GM18867 (cell line): Measurements from ENCODE around the gene MAP1LC3A.
"Not testable (repeated sequence)": the region's sequence is repeated elsewhere in the genome, so short reads cannot be mapped to it uniquely, and the experiment has no call there.

Experiments
- ATAC-seq: cut with Tn5 transposase; IDR thresholded peaks from one replicate; pipeline ENCODE4 v1.9.1; 2021; ENCODE audit warnings: mild to moderate bottlenecking, moderate library complexity; ENCODE audit not compliant: unreplicated experiment

The MAP1LC3A gene

DNA sequence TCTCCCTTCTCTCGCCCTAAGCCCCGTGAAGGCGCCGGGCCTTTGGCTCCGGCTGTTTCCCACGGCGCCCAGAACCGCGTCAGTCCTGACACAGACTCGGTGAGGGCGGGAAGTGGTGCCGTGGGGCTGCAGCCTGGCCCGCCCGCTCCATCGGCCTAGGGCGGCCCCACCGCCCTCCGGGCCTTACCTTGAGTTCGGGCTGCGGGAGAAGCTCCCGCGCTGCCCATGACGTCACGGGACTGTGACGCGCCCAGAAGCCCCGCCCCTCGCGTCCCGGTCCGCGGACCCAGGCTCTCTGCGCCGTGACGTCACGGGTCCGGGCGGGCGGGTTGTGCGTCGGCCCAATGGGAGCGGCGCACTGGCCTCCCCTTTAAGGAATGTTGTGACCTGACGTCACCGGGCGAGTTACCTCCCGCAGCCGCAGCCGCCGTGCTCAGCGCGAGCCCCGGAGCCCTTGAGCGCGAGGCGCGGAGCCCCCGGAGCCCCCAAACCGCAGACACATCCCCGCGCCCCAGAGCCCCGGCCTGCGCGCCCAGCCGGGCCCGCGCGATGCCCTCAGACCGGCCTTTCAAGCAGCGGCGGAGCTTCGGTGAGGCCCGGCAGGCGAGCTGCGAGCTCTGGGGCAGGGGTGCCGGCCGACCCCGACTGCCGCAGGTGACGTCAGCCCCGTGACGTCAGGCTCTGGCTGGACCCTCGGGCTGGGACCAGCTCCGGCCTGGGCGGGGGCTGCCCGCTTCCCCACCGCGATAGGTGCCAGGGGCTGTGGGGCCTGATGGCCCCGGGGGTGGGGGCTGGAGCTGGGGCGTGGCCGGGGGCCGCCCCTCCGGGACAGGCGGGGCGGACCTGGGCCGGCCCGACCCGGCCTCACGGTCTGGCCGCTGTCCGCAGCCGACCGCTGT lies at the start of gene MAP1LC3A:
MAP1LC3A (plus strand) TSS at position 399 of the 899 bp plus-strand sequence; CDS start at position 550, 151 bp downstream.
- ATAC-seq, result peak; percentile 68

- no peak for ATAC-seq
Observed at GRCh38 chr20:34510575-34510974, 47.9 kb upstream of the MAP1LC3A start.

- ATAC-seq, result no peak
Observed at GRCh38 chr20:34511891-34512265, 46.6 kb upstream of the MAP1LC3A start.

DNA sequence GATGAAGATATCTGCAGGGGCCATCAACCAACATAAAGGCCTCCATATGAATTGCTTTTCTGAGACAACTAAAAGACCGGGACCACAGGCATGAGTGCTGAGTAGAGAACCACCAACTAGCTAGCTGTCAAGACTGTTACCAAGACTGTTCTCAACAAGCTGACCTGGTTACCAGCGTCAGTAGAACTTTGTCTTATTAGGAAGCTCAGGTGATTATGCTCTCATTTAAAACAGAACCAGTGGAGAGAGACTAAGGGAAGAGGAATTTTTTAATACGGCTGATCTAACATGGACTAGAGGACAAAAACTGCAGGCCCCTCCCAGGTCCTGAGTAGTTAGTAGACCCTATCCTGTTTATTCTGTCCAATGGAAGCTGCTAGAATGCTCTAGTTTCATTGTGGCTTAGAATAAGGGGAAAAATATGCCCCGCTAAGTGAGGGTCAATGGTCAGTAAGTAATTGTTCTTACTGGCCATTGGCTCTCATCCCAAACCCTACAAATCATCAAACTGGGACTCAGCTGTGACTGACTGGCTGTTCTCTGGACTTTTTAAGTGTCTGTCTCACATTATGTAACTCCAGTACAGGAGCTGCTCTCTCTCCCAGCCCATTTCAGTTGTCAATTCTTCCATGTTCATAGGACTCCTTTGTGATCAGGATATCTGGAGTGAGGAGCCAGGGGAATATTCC lies 46.1 kb upstream of the MAP1LC3A start:
- ATAC-seq, result no peak

- ATAC-seq, result no peak
Observed at GRCh38 chr20:34512955-34513419, 45.5 kb upstream of the MAP1LC3A start.

DNA sequence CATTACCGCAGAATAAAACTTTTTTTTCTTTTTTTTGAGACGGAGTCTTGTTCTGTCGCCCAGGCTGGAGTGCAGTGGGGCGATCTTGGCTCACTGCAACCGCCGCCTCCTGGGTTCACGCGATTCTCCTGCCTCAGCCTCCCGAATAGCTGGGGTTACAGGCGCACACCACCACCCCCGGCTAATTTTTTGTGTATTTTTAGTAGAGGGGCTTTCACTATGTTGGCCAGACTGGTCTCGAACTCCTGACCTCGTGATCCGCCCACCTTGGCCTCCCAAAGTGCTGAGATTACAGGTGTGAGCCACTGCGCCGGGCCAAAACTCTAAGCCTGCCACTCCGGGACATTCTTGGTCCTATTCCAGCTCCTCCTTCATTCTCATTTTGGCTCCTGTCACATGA lies 44.5 kb upstream of the MAP1LC3A start:
- not testable (repeated sequence) for ATAC-seq

DNA sequence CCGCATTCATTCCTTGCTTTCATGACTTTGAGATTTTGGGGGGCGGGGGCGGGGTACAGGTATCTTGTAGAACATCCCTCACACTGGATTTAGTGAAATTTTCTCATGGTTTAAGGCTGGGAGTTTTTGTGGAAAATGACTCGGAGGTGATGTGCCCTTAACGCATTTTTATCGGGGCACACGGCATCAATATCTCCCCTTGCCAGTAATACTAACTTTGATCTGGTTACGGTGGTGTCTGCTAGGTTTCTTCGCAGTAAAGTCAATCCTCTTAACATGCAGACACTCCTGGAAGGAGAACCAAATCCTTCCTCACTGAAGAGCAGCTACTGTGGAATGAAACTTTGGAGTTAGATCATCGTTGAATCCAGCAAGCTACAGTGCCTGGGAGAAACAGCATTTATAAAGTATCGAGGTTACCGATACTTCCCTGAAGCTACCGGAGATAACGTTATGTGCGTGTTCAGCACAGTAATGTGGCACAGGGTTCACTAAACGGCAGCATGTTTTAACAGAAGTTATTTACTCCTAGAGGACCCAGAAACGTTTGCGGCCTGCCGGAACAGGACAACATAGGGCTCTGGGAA lies 43.5 kb upstream of the MAP1LC3A start:
- ATAC-seq, result no peak

- ATAC-seq, result peak; percentile 57
Observed at GRCh38 chr20:34515484-34516246, 42.9 kb upstream of the MAP1LC3A start.

DNA sequence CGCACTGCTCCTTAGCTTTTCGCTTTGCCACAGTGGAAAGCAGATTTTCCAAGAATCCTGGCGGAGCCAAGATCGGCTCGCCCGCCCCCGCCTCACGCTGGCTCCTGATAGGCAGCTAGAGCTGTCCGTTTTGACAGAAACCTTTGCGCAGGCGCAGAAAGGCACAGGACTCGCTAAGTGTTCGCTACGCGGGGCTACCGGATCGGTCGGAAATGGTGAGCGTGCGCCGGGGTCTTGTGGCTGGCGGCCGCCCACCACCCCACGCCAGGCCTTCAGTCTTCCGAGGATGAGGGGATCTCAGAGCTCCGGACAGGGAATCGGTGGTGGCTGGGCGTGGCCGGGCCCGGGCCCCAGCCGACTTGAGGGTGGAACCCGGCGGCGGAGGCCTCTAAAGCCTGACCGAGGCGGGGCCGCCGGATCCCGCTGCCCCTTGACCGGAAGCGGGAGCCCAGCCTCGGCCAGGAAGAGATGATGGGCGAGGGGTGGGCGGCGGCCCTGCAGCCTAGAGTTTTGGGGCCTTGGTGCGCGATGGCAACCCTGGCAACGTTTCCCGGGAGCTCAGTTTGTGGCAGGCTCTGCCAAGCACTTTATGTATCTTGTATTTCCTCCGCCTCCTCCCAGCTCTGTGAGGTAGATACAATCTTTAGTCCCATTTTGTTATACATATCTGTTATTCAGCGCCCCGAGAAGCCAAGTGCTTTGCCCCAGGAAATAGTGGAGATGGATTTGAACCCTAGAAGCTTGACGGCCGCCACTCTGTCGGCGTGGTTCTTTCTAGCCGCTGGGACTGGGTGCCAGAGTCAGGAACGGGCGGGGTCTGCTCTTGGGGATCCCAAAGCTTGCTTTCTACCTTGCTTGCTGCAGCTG lies 42.0 kb upstream of the MAP1LC3A start, which contains the start of gene DYNLRB1:
DYNLRB1 (plus strand) TSS at position 176 of the 867 bp plus-strand sequence; CDS start at position 213, 37 bp downstream.
- peak; percentile 68 for ATAC-seq

DNA sequence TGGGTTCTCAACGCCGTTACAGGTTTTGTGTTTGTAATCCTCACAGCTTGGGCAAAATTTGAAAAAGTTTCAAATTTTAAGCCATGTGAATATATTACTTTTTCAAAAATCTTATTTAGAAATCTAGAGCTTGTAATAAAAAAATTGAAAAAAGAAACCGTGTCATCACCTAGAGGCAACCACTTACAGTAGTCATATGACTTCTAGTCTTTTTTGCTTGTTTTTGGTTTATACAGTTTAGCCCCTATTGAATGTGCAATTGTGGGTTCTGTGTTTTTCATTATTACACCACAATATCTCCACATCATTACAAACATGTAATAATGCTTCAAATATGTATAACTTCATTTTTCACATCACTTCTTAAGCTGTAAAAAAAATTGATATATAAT lies 41.4 kb upstream of the MAP1LC3A start:
- no peak for ATAC-seq

GRCh38 chr20:34518863-34519262 lies 39.7 kb upstream of the MAP1LC3A start:
- not testable (repeated sequence) for ATAC-seq

DNA sequence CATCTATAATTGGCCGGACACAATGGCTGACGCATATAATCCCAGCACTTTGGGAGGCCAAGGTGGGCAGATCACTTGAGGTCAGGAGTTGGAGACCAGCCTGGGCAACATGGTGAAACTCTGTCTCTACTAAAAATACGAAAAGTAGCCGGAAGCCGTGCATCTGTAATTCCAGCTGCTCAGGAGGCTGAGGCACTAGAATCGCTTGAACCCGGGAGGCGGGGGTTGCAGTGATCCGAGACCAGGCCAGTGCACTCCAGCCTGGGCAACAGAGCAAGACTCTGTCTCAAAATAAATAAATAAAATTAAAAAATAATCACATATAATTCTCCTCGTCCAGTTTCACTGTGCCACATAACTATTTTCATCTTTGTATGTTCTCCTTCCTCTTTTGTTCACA lies 38.7 kb upstream of the MAP1LC3A start:
- not testable (repeated sequence) for ATAC-seq

DNA sequence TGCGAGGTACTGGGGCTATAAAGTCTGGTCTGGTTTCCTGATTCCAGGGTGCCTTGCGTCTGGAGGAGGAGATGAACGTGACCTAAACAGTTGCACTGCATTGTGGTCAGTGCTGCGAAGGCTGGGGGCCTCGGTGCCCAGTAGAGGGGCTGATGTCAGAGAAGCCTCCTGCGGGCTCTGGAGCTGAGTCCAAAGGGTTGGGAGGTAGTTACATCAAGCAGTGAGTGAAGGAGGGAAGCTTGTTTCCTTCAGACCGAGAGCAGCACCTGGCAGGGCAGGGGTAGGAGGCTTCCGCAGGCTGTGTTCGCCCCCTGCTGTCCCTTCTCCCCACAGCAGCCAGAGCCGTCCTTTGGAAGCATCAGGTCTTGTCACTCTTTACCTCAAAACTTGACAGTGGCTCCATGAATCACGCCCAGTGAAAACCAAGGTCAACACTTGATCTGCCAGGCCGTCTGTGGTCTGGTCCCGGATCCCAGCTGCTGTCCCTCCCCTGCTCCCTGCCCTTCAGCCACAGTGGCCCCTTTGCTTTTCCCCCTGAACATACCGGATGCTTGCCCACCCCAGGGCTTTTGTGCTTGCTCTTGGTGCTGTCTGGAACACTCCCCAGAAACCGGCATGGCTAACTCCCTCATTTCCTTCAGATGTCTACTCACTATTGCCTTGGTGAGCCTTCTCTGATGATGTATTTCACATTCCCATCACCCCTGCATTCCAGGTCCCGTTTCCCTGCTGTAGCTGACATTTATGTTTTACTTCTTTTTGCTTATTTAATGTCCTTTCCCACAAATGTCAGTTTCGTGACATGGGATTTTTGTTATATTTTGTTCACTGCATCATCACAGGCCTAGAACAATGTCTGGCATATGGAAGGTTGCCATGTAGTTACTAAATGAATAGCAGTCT lies 35.3 kb upstream of the MAP1LC3A start:
- ATAC-seq, result no peak

DNA sequence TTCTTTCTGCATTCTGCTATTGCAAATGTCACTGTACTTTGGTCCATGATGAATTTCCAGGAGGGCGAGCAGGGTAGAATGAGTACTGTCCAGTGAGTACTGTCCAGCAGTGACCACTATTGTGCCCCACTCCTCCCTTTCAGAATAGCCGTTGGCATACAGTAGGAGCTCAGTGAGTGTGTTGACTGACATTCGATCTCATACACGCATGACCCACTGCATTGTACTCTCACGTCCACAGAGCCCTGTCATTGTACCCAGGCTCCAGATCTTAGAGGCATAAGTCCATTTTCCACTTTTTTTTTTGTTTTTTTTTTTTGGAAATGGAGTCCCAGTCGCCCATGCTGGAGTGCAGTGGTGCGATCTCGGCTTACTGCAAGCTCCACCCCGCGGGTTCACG lies 34.1 kb upstream of the MAP1LC3A start:
- ATAC-seq, result no peak

DNA sequence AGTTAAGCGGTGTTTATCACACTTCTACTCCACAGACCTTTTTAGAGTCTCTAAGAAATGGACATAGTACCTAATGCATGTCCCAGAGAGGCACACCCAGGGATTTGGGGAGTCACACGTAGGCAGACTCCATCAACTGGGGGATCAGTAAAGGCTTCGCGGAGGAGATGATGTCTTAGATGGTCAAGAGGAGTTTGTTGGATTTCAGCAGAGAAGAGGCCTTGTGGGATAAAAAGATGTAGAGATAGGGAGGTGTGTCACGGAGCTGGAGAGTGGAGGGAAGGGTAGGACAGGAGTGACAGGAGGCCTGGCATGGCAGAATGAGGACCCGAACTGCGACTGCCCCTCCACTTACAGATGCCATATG lies 33.2 kb upstream of the MAP1LC3A start:
- ATAC-seq, result no peak

GRCh38 chr20:34525709-34526416 lies 32.7 kb upstream of the MAP1LC3A start:
- ATAC-seq, result no peak

DNA sequence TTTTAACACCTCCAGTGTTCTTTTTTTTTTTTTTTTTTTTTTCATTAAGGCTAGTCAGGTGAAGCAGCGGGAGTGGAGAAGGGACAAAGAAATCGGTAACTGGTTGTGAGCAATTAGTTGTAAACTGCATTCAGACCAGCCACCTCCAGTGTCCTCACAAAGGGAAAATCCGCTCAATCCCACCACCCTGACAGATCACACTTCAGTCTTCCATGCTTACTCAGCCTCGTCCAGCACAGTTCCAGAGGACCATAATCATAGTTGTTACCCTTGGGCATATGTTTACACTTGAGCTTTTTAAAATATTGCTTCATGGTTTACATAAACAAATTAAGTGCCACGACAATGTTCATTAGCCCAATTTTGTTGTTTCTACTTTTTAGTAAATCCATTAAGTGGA lies 32.1 kb upstream of the MAP1LC3A start:
- no peak for ATAC-seq

DNA sequence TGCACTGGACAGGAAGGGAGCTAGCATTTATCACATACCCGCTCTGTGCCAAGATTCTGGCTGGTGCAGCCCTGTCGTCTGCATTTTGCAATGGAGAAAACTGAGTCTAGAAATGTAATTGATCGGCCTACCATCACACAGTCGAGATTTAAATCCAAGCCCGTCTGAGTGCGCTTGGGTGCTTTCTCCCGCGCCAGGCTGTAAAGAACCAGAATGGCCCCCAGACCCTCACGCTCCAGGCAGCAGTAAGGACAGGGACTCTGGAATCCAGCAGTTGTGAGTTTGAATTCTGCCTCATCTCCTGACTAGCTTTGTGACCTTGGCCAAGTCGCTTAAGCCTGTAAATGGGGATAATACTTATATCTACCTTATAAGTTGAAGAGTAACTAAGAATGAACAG lies 31.5 kb upstream of the MAP1LC3A start:
- no peak for ATAC-seq
